ENCODE measurements around the gene ORMDL2.
A peak's percentile ranks its signal among the peaks of the same experiment; 100 is the strongest.

The ORMDL2 gene

GRCh38 chr12:55817345-55818139 lies at the start of gene ORMDL2, which contains the start of gene SARNP:
Gene ORMDL2, plus strand, starts transcription at chr12:55818041. Its CDS starts 959 bp downstream, at chr12:55819000.
Gene SARNP, minus strand, starts transcription at chr12:55817724. Its CDS starts 23 bp downstream, at chr12:55817701.
- DNase-seq: peak; percentile 72

GRCh38 chr12:55771736-55772135 lies 46.1 kb upstream of the ORMDL2 start:
- no peak for DNase-seq

- no peak for DNase-seq
Measured at GRCh38 chr12:55777856-55778255, 40.0 kb upstream of the ORMDL2 start.

- no peak for DNase-seq
Measured at GRCh38 chr12:55780685-55781084, 37.2 kb upstream of the ORMDL2 start.

- no peak for DNase-seq
Measured at GRCh38 chr12:55788546-55788945, 29.3 kb upstream of the ORMDL2 start.

GRCh38 chr12:55789171-55789570 lies 28.7 kb upstream of the ORMDL2 start:
- no peak for DNase-seq

GRCh38 chr12:55789893-55790292 lies 27.9 kb upstream of the ORMDL2 start:
- DNase-seq: no peak

GRCh38 chr12:55795950-55796349 lies 21.9 kb upstream of the ORMDL2 start:
- DNase-seq: no peak

GRCh38 chr12:55797068-55797467 lies 20.8 kb upstream of the ORMDL2 start:
- no peak for DNase-seq

GRCh38 chr12:55797550-55797949 lies 20.3 kb upstream of the ORMDL2 start:
- no peak for DNase-seq

GRCh38 chr12:55806982-55807381 lies 10.9 kb upstream of the ORMDL2 start:
- no peak for DNase-seq

- no peak for DNase-seq
Measured at GRCh38 chr12:55809274-55809673, 8.6 kb upstream of the ORMDL2 start.

- DNase-seq: no peak
Measured at GRCh38 chr12:55812088-55812487, 5.8 kb upstream of the ORMDL2 start.

GRCh38 chr12:55814257-55814656 lies 3.6 kb upstream of the ORMDL2 start:
- DNase-seq: no peak

GRCh38 chr12:55815473-55815872 lies 2.4 kb upstream of the ORMDL2 start:
- no peak for DNase-seq

GRCh38 chr12:55816881-55817344 lies 928 bp upstream of the ORMDL2 start:
- DNase-seq: no peak

GRCh38 chr12:55818140-55818728 lies 393 bp downstream of the ORMDL2 start:
- no peak for DNase-seq

GRCh38 chr12:55818886-55819285 lies 1.0 kb downstream of the ORMDL2 start:
- no peak for DNase-seq

GRCh38 chr12:55820679-55821078 lies 2.8 kb downstream of the ORMDL2 start:
- DNase-seq: no peak

GRCh38 chr12:55822228-55822627 lies 4.4 kb downstream of the ORMDL2 start:
- DNase-seq: no peak

- DNase-seq: no peak
Measured at GRCh38 chr12:55823419-55823818, 5.6 kb downstream of the ORMDL2 start.

- DNase-seq: no peak
Measured at GRCh38 chr12:55824726-55825125, 6.9 kb downstream of the ORMDL2 start.

GRCh38 chr12:55827806-55828205 lies 10.0 kb downstream of the ORMDL2 start:
- DNase-seq: no peak

GRCh38 chr12:55828357-55828756 lies 10.5 kb downstream of the ORMDL2 start:
- DNase-seq: no peak

All from GOT3 (cell line).